Superior temporal gyrus (tissue), 1 donor: ENCODE measurements around the gene GFAP.

Experiments used
- DNase-seq: peaks from one replicate; pipeline ENCODE4 v3.0.0-alpha.2; 2016; ENCODE audit errors: extremely low spot score

The GFAP gene

GRCh38 chr17:44914698-44915271, 515 bp downstream of the GFAP start:
- DNase-seq = no peak

DNA sequence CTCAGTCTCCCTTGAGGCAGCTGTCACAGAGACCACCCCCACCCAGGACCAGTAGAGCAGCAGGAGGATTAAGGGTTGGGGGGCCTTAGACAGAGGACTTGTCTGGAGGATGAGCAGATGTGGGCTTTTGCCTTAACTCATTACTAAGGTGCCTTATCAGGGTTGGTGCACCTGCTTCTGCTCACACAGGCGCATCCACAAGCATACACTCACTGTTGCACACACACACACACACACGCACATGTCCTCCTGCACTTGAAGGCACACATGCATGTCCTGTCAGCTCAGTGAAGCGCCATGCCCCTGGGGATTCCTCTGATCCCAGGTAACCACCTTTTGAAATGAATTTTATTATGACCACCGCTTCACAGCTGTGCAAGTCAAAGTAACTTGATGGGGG, 1.2 kb downstream of the GFAP start:
- no peak for DNase-seq

DNA sequence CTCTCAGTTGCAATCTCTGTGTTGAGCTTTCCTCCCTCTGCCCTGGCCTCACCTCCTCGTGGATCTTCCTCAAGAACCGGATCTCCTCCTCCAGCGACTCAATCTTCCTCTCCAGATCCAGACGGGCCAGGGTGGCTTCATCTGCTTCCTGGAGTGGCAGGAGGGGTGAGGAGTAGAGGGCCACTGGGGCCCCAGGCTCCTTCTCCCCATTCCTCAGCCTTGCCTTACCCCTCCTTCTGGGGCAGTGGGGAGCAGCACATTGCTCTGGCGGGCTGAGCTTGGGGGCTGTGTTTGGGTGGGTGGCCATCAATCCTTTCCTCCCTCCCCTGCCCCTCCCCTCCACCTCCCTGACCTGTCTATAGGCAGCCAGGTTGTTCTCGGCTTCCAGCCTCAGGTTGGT, 1.6 kb downstream of the GFAP start:
- no peak for DNase-seq

GRCh38 chr17:44912763-44913544, 2.3 kb downstream of the GFAP start:
- DNase-seq = no peak

DNA sequence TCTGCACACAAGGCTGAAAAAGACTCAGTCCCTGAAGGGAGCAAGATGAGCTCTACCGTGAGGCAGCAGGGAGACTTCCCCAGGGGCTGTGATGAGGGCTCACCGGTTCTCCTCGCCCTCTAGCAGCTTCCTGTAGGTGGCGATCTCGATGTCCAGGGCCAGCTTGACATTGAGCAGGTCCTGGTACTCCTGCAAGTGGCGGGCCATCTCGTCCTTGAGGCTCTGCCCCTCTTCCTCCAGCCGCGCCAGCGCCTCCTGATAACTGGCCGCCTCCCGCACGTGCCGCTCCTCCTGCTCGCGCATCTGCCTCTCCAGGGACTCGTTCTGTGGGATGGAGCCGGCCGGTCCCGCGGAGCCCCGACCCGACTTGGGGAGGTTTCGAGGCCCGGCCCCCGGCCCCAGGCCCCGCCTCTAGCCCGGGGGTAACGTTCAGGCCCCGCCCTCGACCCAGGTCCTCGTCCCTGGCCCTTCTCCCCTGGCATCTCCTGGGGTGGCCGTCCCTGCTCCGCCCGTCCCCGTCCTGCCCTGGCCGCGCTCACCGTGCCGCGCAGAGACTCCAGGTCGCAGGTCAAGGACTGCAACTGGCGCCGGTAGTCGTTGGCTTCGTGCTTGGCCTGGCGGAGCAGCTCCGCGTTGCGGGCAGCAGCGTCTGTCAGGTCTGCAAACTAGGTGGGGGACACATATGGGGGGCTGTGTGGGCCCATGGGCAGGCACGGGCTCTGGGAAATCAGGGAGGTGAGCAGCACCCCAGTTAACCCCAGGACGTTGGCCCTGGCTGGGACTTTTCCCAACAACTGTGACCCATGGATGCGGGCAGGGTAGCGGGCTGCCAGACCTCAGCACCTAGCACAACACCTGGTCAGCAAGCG, 3.9 kb downstream of the GFAP start:
- DNase-seq = peak; percentile 16

DNA sequence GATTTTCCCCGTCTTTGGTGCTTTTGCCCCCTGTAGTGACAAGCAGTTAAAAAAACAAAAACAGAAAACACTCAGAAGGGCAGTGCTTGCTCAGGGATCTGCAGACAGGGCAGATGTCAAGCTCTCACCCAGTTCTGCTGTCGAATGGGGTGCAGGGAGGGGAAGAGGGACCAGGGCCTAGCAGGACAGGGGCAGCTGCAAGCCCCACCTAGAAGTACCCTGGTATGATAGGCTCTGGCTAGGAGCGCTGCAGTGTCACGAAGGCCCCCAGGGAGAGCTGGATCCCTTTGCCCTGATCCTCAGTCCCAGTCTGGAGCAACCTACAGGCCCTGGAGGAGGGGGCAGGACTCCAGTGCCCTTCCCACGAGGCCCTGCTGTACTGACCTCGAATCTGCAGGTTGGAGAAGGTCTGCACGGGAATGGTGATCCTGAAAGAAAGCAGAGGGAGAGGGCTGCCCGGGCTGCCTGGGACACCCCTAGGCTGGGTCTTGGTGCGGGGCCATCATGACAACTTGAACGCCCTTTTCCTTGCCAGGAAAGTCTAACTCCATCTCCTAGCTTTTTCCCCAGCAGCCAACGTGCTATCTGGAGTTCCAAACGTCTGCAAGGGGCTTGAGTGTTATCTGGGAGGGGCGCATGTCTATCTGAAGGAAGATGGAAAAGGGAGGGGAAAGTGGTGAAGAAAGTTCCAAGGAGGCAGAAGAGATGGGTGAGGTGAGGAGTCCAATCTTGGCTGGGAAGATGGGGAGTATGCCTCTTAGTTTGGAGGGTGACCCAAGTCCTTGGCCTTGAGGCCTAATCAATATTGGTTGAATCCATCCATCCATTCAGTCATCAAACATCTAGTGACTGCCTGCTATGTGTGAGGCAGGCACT, 4.8 kb downstream of the GFAP start:
- no peak for DNase-seq

DNA sequence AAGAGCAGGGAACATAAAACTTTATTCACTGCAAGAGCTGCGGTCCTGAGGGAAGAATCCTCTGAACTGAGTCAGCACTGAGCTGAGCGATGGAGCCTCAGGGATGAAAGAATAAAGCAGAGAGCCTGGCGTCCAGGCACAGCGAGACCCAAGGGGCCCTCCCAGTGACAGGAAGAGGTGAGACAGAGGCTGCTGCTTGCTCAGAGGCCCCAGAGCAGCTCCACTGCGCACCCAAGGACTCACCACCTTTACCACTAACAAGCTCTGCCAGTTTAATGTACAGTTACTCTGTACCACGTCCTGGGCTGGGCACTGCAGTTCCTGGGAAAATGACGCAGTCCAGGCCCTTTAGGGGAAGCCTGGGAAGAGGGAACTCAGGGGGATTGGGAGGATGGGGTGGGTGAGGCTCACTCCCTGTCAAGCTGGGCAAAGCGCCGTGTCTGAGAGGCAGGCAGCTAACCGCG, 5.6 kb downstream of the GFAP start:
- DNase-seq = no peak

- DNase-seq = no peak
Measured at GRCh38 chr17:44908761-44909326, 6.5 kb downstream of the GFAP start.

DNA sequence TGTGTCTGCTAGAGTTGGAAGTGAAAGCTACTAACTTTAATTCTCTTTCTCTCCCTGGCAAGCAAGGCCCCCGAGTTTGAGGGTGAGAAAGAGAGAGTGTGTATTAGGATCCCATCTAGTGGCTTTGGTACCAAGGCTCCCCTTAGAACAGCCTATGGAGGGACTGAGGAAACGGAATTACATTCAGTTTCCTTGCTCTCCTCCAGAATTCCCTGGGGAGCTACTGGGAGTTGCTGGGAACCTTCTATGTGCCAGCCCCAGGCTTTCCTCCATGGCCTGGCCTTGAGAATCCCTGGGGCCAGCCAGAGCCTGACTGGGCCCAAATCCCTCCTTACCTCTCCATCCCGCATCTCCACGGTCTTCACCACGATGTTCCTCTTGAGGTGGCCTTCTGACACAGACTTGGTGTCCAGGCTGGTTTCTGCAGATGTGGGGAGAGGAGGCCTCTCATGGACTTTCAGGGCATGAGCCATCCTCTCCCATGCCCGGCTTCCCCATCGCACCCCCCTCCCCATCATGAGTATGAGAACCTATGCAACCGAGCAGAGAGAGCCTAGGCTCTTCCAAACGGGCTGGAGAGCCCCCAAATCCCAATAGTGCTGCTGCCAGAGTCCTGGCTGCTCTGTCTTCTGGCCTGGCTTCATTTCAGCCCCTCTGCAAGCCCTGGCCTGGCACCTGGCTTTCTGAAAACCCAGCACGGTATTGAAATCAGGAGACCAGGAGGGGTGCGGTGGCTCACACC, 7.4 kb downstream of the GFAP start:
- DNase-seq = no peak

DNA sequence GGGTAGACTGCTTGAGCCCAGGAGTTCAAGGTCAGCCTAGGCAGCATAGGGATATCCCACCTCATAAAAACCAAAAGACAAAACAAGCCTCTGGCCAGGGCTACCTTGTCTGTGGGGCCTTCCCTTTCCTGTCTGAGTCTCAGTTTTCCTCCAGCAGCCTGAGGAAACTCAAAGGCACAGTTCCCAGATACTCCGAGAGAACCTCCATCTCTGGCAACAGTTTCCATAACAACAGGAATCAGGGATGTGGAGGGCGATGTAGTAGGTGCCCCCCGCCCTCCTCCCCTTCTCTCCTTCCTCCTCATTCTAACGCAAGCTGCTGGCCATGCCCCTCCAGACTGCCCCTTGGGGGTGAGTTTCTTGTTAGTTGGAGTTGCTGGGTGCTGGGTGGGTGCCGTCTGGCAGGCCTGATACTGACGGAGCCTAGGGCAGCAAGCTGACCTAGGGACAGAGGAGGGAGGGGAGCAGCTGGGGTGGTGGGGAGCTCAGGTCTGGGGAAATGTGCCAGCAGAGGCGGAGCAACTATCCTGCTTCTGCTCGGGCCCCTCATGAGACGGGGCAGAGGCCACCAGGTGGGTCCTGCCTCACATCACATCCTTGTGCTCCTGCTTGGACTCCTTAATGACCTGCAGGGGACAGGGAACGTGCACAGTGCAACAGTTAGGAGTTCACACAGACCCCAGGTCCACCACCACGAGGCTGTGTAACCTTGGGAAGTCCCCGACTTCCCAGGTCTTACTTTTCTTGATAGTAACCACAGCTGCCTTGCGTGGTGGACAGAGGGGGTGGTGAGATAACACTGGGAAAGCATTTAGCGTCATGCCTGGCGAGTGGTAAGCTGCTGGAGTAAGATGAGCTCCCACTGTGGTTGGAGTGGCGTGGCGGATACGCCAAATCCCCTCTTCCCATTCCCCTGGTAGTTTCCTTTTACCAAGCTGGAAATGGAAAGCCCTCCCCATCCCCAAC, 8.3 kb downstream of the GFAP start:
- no peak for DNase-seq

GRCh38 chr17:44906010-44906646, 9.2 kb downstream of the GFAP start:
- no peak for DNase-seq

DNA sequence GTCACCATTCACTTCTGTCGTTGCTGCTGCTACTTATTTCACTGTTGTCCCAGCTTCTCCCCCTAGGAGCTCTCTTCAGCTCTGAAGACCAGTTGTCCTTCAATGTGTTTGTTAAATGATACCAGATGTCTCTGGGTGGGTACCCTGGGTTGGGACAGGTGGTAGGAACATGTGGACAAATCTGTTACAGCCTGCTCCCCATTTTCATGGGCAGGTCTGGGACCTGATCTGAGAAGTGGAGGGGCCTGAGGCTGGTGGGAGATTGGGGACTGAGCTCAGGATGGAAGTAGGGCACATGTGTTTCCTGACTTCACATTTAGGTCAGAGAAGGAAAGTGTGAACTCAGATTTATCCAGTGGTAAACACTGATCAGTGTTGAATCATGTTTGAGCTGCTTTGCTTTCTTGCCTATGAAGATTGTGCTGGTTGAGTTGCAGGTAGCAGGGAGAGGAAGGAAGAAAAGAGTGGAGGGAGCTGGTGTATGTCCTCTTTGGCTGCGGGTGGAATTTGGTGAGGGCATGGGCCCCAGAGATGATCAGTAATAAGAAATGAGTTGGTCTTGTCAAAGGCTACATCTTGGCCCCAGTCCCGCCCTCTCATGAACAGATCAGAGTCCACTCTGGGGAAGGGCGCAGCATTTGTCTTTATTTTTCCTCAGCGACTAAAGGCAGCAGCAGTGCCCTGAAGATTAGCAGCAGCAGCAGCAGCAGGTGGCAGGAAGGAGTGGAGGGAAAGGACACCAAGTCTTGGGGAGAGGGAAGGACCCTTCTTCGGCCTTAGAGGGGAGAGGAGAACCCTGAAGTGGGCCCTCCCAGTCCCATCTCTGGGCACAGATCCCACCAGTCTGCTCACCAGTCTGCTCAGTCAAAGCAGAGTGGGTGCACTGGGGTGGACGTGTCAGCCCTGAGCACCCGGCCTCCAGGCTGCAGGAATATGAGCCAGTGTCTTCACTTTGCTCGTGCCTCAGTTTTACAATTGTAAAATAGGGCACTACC, 10.0 kb downstream of the GFAP start:
- no peak for DNase-seq

- DNase-seq = no peak
Measured at GRCh38 chr17:44904001-44904984, 11.0 kb downstream of the GFAP start.

GRCh38 chr17:44903012-44903685, 12.2 kb downstream of the GFAP start:
- no peak for DNase-seq

DNA sequence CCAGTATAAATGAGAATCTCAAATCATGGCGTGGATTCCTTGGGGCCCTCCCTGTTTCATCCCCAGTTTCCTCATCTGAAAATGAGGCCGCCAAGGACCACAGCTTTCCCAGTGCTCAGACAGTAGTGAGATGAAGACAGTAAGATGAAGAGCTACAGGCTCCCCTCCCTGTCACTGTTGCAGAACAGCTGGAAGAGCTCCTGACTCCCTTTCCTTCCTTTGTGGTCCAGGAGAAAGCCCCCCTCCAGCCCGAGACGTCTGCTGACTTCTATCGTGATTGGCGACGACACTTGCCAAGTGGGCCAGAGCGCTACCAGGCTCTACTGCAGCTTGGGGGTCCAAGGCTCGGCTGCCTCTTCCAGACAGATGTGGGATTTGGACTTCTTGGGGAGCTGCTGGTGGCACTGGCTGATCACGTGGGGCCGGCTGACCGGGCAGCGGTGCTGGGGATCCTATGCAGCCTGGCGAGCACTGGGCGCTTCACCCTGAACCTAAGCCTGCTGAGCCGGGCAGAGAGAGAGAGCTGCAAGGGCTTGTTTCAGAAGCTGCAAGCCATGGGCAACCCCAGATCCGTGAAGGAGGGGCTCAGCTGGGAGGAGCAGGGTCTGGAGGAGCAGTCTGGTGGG, 13.1 kb downstream of the GFAP start:
- no peak for DNase-seq
